ENCODE data around the gene PANX3.

Gene PANX3

DNA sequence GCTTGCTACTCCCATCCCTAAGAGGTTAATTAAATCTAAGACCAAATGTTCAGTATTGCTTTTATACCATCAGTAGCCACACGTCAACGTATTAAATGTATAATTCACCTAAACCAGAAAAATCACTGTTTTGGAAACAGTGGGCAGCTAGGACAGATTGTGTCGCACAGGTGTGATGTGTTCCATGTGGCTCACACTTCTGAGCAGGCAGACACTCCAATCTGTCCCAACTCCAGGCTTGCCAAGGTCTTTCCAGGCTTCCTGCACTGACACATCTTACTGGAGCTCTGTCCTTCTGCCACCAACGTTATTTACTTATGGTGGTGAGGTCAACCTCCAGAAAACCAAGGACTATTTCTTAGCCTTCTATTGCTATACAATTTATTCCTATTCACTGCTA lies 50.9 kb downstream of the PANX3 start:
- FAIRE-seq, result no peak

DNA sequence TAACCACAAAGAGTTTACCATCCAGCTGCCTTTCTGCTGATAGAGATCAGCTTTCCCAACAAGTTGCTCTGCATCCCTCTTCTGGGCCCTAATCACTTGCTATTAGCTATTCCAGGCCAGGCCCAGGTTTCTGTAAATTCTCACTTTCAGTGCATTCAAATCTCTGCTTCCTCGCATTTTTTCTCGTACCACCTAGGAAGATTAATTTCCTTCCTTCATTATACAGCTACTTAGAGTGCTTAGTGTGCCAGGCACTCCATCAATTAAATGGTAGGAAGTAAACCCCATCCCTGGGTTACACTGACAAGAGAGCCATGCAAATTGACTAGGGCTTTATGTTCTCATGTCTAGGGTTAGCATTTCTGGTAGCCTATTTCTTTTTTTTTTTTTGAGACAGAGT lies 52.6 kb downstream of the PANX3 start:
- FAIRE-seq, result no peak

DNA sequence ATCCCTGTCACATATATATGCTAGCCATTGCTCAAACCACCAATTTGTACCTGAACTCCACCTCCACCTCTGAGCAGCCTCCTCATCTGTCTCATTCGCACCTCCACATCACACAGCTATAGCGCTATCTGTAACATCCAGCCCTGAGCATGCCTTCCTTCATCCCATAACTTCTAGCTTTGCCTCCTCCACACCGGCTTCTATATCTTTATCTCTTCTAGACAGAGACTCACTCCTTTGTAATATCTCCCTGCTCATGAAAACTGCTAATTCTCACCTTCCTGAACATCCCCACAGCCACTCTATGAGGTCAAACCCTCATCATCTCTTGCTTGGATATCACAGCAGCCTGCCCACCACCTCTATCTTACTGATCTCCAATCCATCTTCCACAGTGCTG lies 56.4 kb downstream of the PANX3 start:
- no peak for FAIRE-seq

DNA sequence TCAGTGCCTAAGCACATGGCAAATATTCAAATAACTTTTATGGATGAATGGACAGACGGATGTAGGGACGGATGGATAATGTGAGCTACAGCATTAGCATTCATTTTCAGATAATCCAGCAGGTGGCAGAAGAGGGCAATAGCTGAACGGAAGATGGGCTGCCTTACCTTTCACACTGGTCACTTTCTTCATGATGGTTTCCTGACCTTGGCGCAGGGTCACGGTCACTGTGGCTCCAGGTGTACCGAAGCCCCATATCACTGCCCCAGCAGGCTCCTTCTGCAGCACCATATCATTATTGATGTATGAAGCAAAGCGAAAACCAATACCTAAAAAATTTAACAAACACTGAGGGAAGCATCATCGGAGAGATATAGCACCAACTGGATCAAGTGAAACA lies 58.0 kb downstream of the PANX3 start:
- no peak for FAIRE-seq

All from islet of Langerhans (tissue), 1 donor.